Measurements from ENCODE around the gene KRTAP5-5. TPM values are rescaled to one million over a fixed set of nuclear protein-coding genes. Genes with fewer than 3 reads are reported as not detected.

Gene KRTAP5-5
- total and polyA plus RNA-seq, 2 of the 8 experiments (the other 6 are each of a cell fraction or from before 2014, with no cell fraction given) = 0.09 TPM; not detected in 1

DNA sequence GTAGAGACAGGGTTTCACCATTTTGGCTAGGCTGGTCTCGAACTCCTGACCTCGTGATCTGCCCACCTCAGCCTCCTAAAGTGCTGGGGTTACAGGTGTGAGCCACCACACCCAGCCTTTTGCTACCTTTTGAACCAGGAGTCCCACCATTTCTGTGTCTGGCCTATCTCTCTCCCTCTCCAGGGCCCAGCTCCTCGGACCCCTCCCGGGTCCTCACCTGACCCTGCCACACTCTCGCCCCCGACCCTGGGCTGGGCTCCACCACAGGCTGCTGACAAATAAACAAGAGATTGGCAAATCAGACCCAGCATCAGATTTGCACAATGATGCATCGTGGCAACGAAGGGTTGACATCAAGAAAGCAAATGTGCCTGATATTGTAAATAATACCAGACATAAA is 8.8 kb downstream of the KRTAP5-5 start:
- Histone ChIP-seq H2BK5ac (ENCODE audit: low read depth, low read length) (no peak overlapping the region), H3K4ac (replicated peaks; ENCODE audit: insufficient read length, low read depth, low read length) (no peak overlapping the region), H2BK120ac (replicated peaks; ENCODE audit: low read depth, low read length) (no peak overlapping the region), H3K18ac (ENCODE audit: extremely low read depth, low read length) (no peak overlapping the region), H3K4me1 (replicated peaks in 1 of 4; ENCODE audit: control insufficient read depth in 3 of 4, insufficient read depth in 4 of 4, low read length in 3 of 4) (no peaks in the 10 kb centered on the region; a peak in 1 of 7 replicates), H2BK15ac (ENCODE audit: low read length) (no peak overlapping the region), H3K36me3 (ENCODE audit: control insufficient read depth in 2 of 4, insufficient read depth in 4 of 4, low read length in 3 of 4) (no peaks in the 10 kb centered on the region), H2BK20ac (ENCODE audit: low read length) (no peak overlapping the region), H2BK12ac (ENCODE audit: low read depth, low read length) (no peak overlapping the region), H3K79me2 (ENCODE audit: control insufficient read depth in 1 of 2, insufficient read depth in 2 of 2, low read length in 2 of 2) (no peaks in the 10 kb centered on the region), H3K9me3 (ENCODE audit: insufficient read depth in 2 of 2, low read depth in 1 of 2, low read length in 1 of 2) (no peaks in the 10 kb centered on the region), H2AK5ac (ENCODE audit: low read depth, low read length) (no peak overlapping the region), H3K9ac (replicated peaks in 1 of 4; ENCODE audit: extremely low read depth in 1 of 4, low read depth in 3 of 4, low read length in 3 of 4) (no peak overlapping the region), H3K27me3 (replicated peaks in 1 of 4; ENCODE audit: control insufficient read depth in 3 of 4, extremely low read depth in 1 of 4, insufficient read depth in 3 of 4, low read length in 3 of 4) (no peaks in the 10 kb centered on the region; a peak in 1 of 7 replicates), H3K23me2 (ENCODE audit: low read depth, low read length) (no peaks in the 10 kb centered on the region; the same call in 1 of the 2 replicates), H4K8ac (ENCODE audit: extremely low read depth, insufficient read depth, low read length) (no peak overlapping the region), H3K27ac (ENCODE audit: low read depth, low read length) (no peak overlapping the region), H3K79me1 (ENCODE audit: low read depth, low read length) (no peaks in the 10 kb centered on the region), H3K4me3 (ENCODE audit: extremely low read depth in 1 of 4, insufficient read depth in 2 of 4, low read depth in 3 of 4, low read length in 4 of 4) (no peak overlapping the region), H3K4me2 (ENCODE audit: insufficient read depth in 1 of 2, low read depth in 2 of 2, low read length in 2 of 2) (no peak overlapping the region), H4K20me1 (replicated peaks in 1 of 2; ENCODE audit: control insufficient read depth in 1 of 2, insufficient read depth in 2 of 2, low read length in 2 of 2) (no peaks in the 10 kb centered on the region), H3K56ac (replicated peaks; ENCODE audit: insufficient read length, low read depth, low read length) (no peak overlapping the region), H3K23ac (ENCODE audit: insufficient read length) (no peak overlapping the region), H2AFZ (ENCODE audit: low read length) (no peak overlapping the region), H4K91ac (replicated peaks; ENCODE audit: insufficient read length, low read length) (no peak overlapping the region), H3K14ac (ENCODE audit: insufficient read length) (no peak overlapping the region), H4K5ac (ENCODE audit: insufficient read length, low read depth, low read length) (no peak overlapping the region)
- ChIA-PET POLR2A (ENCODE audit: partially characterized antibody) (no interaction called here), CTCF (ENCODE audit: partially characterized antibody) (interaction anchor here (1.6 to 4.9 kb wide), 7 partner anchors 12 to 512 kb away, joined by 3 to 47 read pairs (median 18); partner anchors contain the start of gene KRTAP5-5)
- DNase-seq (ENCODE audit: low read depth in 1 of 2, low spot score in 2 of 2) = no peak
- WGBS, 2 experiments (ENCODE audit: extremely low coverage in 1 of 2, insufficient coverage in 1 of 2, insufficient read length in 1 of 2, insufficient replicate concordance in 2 of 2, low coverage in 1 of 2, low lambda C conversion rate in 2 of 2, missing lambda C conversion rate in 1 of 2) = 77% methylated on average over 6 of the region's 8 CpGs; no CpG with 5 or more reads in 1 of the 2 experiments
- FAIRE-seq = no peak
- TF ChIP-seq EP300 (IDR thresholded peaks at IDR 0.05; ENCODE audit: borderline replicate concordance in 1 of 2, low read depth in 2 of 2, low read length in 2 of 2) = no peak
